ENCODE measurements around the gene PLA2G7.

GRCh38 chr6:46711491-46711890 lies 23.7 kb downstream of the PLA2G7 start:
- no peak for TF ChIP-seq CTCF (IDR thresholded peaks at IDR 0.05)
- TF ChIP-seq SIN3A (IDR thresholded peaks at IDR 0.05; ENCODE audit: borderline replicate concordance, insufficient read depth, low read depth, low read length): no peak
- no peak for TF ChIP-seq POLR2AphosphoS5 (IDR thresholded peaks at IDR 0.05; ENCODE audit: low read depth, low read length)

Data from Panc1 (cell line).